OCI-LY1 (cell line): Measurements from ENCODE around the gene ADAMTSL1.

ENCODE experiments used
- H2AFZ ChIP-seq: fragments of 200-600 bp; sonication (generic), shearing (Covaris generic); 2 replicates; pipeline ENCODE4 v1.6.0; 2014; ENCODE audit warnings: antibody characterized with exemption, mild to moderate bottlenecking, low read length
- H3F3A ChIP-seq: fragments of 200-600 bp; sonication (generic), shearing (Covaris generic); 2 replicates; pipeline ENCODE4 v1.6.0; 2014; ENCODE audit warnings: mild to moderate bottlenecking, antibody characterized with exemption, low read length, moderate library complexity; ENCODE audit not compliant: insufficient read depth
- H3K27ac ChIP-seq: fragments of 200-600 bp; sonication (generic); 2 replicates; pipeline ENCODE4 v1.5.1; 2014; ENCODE audit warnings: low read length, mixed run types, mild to moderate bottlenecking, low read depth; ENCODE audit not compliant: poor library complexity, severe bottlenecking
- H3K27me3 ChIP-seq: fragments of 200-600 bp; sonication (generic); 2 replicates; pipeline ENCODE4 v1.6.0; 2014; ENCODE audit warnings: antibody characterized with exemption, mild to moderate bottlenecking, low read length, moderate library complexity; ENCODE audit not compliant: insufficient read depth
- H3K36me3 ChIP-seq: fragments of 200-600 bp; sonication (generic); 2 replicates; pipeline ENCODE4 v1.6.1; 2014; ENCODE audit warnings: mild to moderate bottlenecking, antibody characterized with exemption, low read length, moderate library complexity, mixed read lengths; ENCODE audit not compliant: insufficient read depth
- H3K4me1 ChIP-seq: fragments of 200-600 bp; sonication (generic); 2 replicates; pipeline ENCODE4 v1.5.1; 2014; ENCODE audit warnings: mild to moderate bottlenecking, low read length, moderate library complexity; ENCODE audit not compliant: insufficient read depth, severe bottlenecking
- H3K4me2 ChIP-seq: fragments of 200-600 bp; sonication (generic), shearing (Covaris generic); 2 replicates; pipeline ENCODE4 v1.6.1; 2014; ENCODE audit warnings: low read length
- H3K4me3 ChIP-seq: fragments of 200-600 bp; sonication (generic); 2 replicates; pipeline ENCODE4 v1.5.1; 2014; ENCODE audit warnings: low read length, low read depth, mild to moderate bottlenecking, mixed read lengths; ENCODE audit not compliant: poor library complexity, severe bottlenecking
- H3K79me2 ChIP-seq: fragments of 200-600 bp; shearing (Covaris generic); 2 replicates; pipeline ENCODE4 v1.6.1; 2016; ENCODE audit warnings: mixed run types, low read length, mixed read lengths; ENCODE audit not compliant: insufficient read depth
- H3K9ac ChIP-seq: fragments of 200-600 bp; sonication (generic), shearing (Covaris generic); 2 replicates; pipeline ENCODE4 v1.6.1; 2014; ENCODE audit warnings: mild to moderate bottlenecking, low read length, mixed read lengths
- H3K9me2 ChIP-seq: fragments of 200-600 bp; sonication (generic), shearing (Covaris generic); 2 replicates; pipeline ENCODE4 v1.6.1; 2014; ENCODE audit warnings: low read depth, mild to moderate bottlenecking, low read length, mixed read lengths
- H3K9me3 ChIP-seq: fragments of 200-600 bp; shearing (Covaris generic); 2 replicates; pipeline ENCODE4 v1.6.1; 2014; ENCODE audit warnings: low read length, mixed read lengths
- H4K20me1 ChIP-seq: fragments of 200-600 bp; sonication (generic), shearing (Covaris generic); 2 replicates; pipeline ENCODE4 v1.6.0; 2016; ENCODE audit warnings: mild to moderate bottlenecking, low read length; ENCODE audit not compliant: insufficient read depth
- CTCF ChIP-seq: fragments of 200-600 bp; sonication (generic), shearing (Covaris generic); IDR thresholded peaks from 2 replicates; pipeline ENCODE4 v1.5.1; 2017; ENCODE audit warnings: mild to moderate bottlenecking, antibody characterized with exemption, low read length, moderate library complexity, mixed read lengths
- EZH2 ChIP-seq: fragments of 200-600 bp; sonication (generic), shearing (Covaris generic); IDR thresholded peaks from 2 replicates; pipeline ENCODE4 v1.8.0; 2017; ENCODE audit warnings: borderline replicate concordance, mixed run types, mild to moderate bottlenecking, antibody characterized with exemption, low read length, moderate library complexity, mixed read lengths

The ADAMTSL1 gene

GRCh38 chr9:18746631-18747030 is 272.7 kb downstream of the ADAMTSL1 start:
- no peaks in the 10 kb centered on the region for H3F3A ChIP-seq
- H3K9me3 ChIP-seq, result no peaks in the 10 kb centered on the region
- H3K4me3 ChIP-seq, result no peak overlapping the region
- H3K79me2 ChIP-seq, result no peaks in the 10 kb centered on the region
- H3K27ac ChIP-seq, result no peak overlapping the region
- no peaks in the 10 kb centered on the region for H3K36me3 ChIP-seq
- TF ChIP-seq CTCF (no peak), EZH2 (no peak)
- H3K27me3 ChIP-seq, result no peaks in the 10 kb centered on the region
- no peak overlapping the region for H2AFZ ChIP-seq
- no peak overlapping the region for H3K9ac ChIP-seq
- H3K4me1 ChIP-seq, result no peaks in the 10 kb centered on the region
- H3K9me2 ChIP-seq, result no peaks in the 10 kb centered on the region
- no peaks in the 10 kb centered on the region for H4K20me1 ChIP-seq
- no peak overlapping the region for H3K4me2 ChIP-seq

- Histone ChIP-seq H3K4me2 (no peak overlapping the region), H3K9ac (no peak overlapping the region), H3F3A (no peaks in the 10 kb centered on the region), H3K79me2 (no peaks in the 10 kb centered on the region), H3K27me3 (no peaks in the 10 kb centered on the region), H3K36me3 (no peaks in the 10 kb centered on the region), H3K27ac (no peak overlapping the region), H3K4me3 (no peak overlapping the region), H2AFZ (no peak overlapping the region), H3K9me3 (no peaks in the 10 kb centered on the region), H3K4me1 (no peaks in the 10 kb centered on the region), H4K20me1 (no peaks in the 10 kb centered on the region), H3K9me2 (no peaks in the 10 kb centered on the region)
- TF ChIP-seq CTCF (no peak), EZH2 (no peak)
These were observed 273.6 kb downstream of the ADAMTSL1 start for GRCh38 chr9:18747595-18747994.

- no peaks in the 10 kb centered on the region for H3F3A ChIP-seq
- no peak overlapping the region for H2AFZ ChIP-seq
- no peak overlapping the region for H3K9ac ChIP-seq
- H3K9me3 ChIP-seq, result no peaks in the 10 kb centered on the region
- H3K4me3 ChIP-seq, result no peak overlapping the region
- no peak overlapping the region for H3K27ac ChIP-seq
- TF ChIP-seq EZH2 (no peak), CTCF (no peak)
- H3K36me3 ChIP-seq, result no peaks in the 10 kb centered on the region
- H3K79me2 ChIP-seq, result no peaks in the 10 kb centered on the region
- H3K4me2 ChIP-seq, result no peak overlapping the region
- no peaks in the 10 kb centered on the region for H3K4me1 ChIP-seq
- H3K27me3 ChIP-seq, result no peaks in the 10 kb centered on the region
- no peaks in the 10 kb centered on the region for H3K9me2 ChIP-seq
- H4K20me1 ChIP-seq, result no peaks in the 10 kb centered on the region
These were observed 274.3 kb downstream of the ADAMTSL1 start for GRCh38 chr9:18748251-18748701.
